H1 (cell line): ENCODE measurements around the gene DNLZ. TPM values are rescaled to one million over a fixed set of nuclear protein-coding genes. Genes with fewer than 3 reads are reported as not detected.

Experiments used
- CBX8 ChIP-seq: fragments of 300-800, 300-1000 bp; sonication (generic); IDR thresholded peaks from 2 replicates; pipeline ENCODE4 v1.7.1; 2016; ENCODE audit warnings: low read depth, low read length, borderline replicate concordance
- CHD1 ChIP-seq: IDR thresholded peaks from 2 replicates; pipeline ENCODE4 v1.6.1; 2012; ENCODE audit warnings: low read depth, low read length, improper control_type of control experiment
- GTF2F1 ChIP-seq: IDR thresholded peaks from 2 replicates; pipeline ENCODE4 v1.6.1; 2012; ENCODE audit warnings: low read depth, low read length, improper control_type of control experiment, borderline replicate concordance
- MAX ChIP-seq: IDR thresholded peaks from 2 replicates; pipeline ENCODE4 v1.6.1; 2012; ENCODE audit warnings: inconsistent platforms
- NRF1 ChIP-seq: IDR thresholded peaks from 2 replicates; pipeline ENCODE4 v1.6.1; 2011; ENCODE audit warnings: mild to moderate bottlenecking, low read depth, low read length, improper control_type of control experiment
- SP2 ChIP-seq: IDR thresholded peaks from 2 replicates; pipeline ENCODE4 v1.6.1; 2012; ENCODE audit warnings: mild to moderate bottlenecking, low read length, inconsistent platforms
- TBP ChIP-seq: IDR thresholded peaks from 2 replicates; pipeline ENCODE4 v1.6.1; 2011; ENCODE audit warnings: low read depth, low read length, improper control_type of control experiment
- polyA plus RNA-seq, 7 experiments: library from polyadenylated mRNA; depleted of rRNA in 3 of 7; stranded (reverse) in 5 of 7; unstranded in 2 of 7; fragments of >200 nt in 5 of 7; fragments of 200-250 nt in 2 of 7; gene quantifications; 1 replicate in 5 of 7; 2 replicates in 1 of 7; 4 replicates in 1 of 7; pipeline versions ENCODE4 v1.2.1 to v1.2.3, GENCODE V29; 2011 to 2013; ENCODE audit warnings: missing spikeins in 2 of 7, mixed read lengths in 2 of 7
- total RNA-seq: library from RNA; stranded (reverse); fragmentation: NEBNext Ultra II Directional; extraction: Animal tissue kit (Norgen Biotek cat#: 25700); gene quantifications from 2 replicates; pipeline ENCODE4 v1.2.1, GENCODE V29; 2021

DNLZ gene
- total and polyA plus RNA-seq, 2 of the 8 experiments (the other 6 are each of a cell fraction or from before 2014, with no cell fraction given) = 11.6 to 17.9 TPM

- no peak for TF ChIP-seq CBX8
- TF ChIP-seq CHD1 = no peak
- TF ChIP-seq SP2 = no peak
- TF ChIP-seq GTF2F1 = no peak
- no peak for TF ChIP-seq NRF1
- TF ChIP-seq MAX = no peak
- no peak for TF ChIP-seq TBP
Observed at GRCh38 chr9:136395345-136396218, 32.0 kb upstream of the DNLZ start (continued).
